ENCODE data around the gene F2. TPM values are rescaled to one million over a fixed set of nuclear protein-coding genes. Genes with fewer than 3 reads are reported as not detected.
A peak's percentile ranks its signal among the peaks of the same experiment; 100 is the strongest.

The F2 gene
- total and polyA plus RNA-seq, 7 donors, result 0.04 to 0.56 (median 0.21) TPM; not detected in 3

GRCh38 chr11:46676436-46677158 lies 42.4 kb upstream of the F2 start:
- Histone ChIP-seq H3K4me1 (peaks cover 17% of the 10 kb centered on the region), H3K9me3 (no peaks in the 10 kb centered on the region), H3K36me3 (ENCODE audit: insufficient read depth in 1 of 2, low read depth in 1 of 2) (peaks cover 0 to 77% of the 10 kb centered on the region in 2 donors), H3K27me3 (ENCODE audit: insufficient read depth in 3 of 3, low read length in 2 of 3) (no peaks in the 10 kb centered on the region), H3K4me3 (no peak overlapping the region), H3K27ac (peak overlapping the region; percentile 81)
- WGBS, 3 donors, result 69 to 74% (median 70%) methylated on average over 15 of the region's 15 CpGs
- DNase-seq (no peak), ATAC-seq (no peak)
- intact Hi-C loops (cut with DNase I), result no loop called here
- no peak for TF ChIP-seq CTCF (IDR thresholded peaks at IDR 0.05)

GRCh38 chr11:46677169-46677568 lies 41.8 kb upstream of the F2 start:
- no peak for ATAC-seq
- H3K4me1 ChIP-seq, result peaks cover 17% of the 10 kb centered on the region
- peaks cover 0 to 77% of the 10 kb centered on the region in 2 donors for H3K36me3 ChIP-seq (ENCODE audit: insufficient read depth in 1 of 2, low read depth in 1 of 2)
- H3K9me3 ChIP-seq, result no peaks in the 10 kb centered on the region
- DNase-seq, result no peak
- H3K27ac ChIP-seq, result peak overlapping the region; percentile 30
- WGBS, 3 donors, result 73 to 81% (median 81%) methylated on average over 8 of the region's 8 CpGs
- no peak for TF ChIP-seq CTCF (IDR thresholded peaks at IDR 0.05)
- no peak overlapping the region for H3K4me3 ChIP-seq
- H3K27me3 ChIP-seq (ENCODE audit: insufficient read depth in 3 of 3, low read length in 2 of 3), result no peaks in the 10 kb centered on the region
- intact Hi-C loops (cut with DNase I), result no loop called here

GRCh38 chr11:46677991-46678740 lies 40.8 kb upstream of the F2 start:
- TF ChIP-seq CTCF (IDR thresholded peaks at IDR 0.05), result no peak
- 80 to 89% (median 84%) methylated on average over 10 of the region's 10 CpGs for WGBS, 3 donors
- Histone ChIP-seq H3K4me1 (peaks cover 17% of the 10 kb centered on the region), H3K27me3 (ENCODE audit: insufficient read depth in 3 of 3, low read length in 2 of 3) (no peaks in the 10 kb centered on the region), H3K4me3 (no peak overlapping the region), H3K27ac (no peak overlapping the region), H3K36me3 (ENCODE audit: insufficient read depth in 1 of 2, low read depth in 1 of 2) (peaks cover 0 to 69% of the 10 kb centered on the region in 2 donors), H3K9me3 (no peaks in the 10 kb centered on the region)
- DNase-seq, result no peak
- ATAC-seq, result peak in 1 of 4 donors; percentile 5
- intact Hi-C loops (cut with DNase I), result no loop called here

GRCh38 chr11:46678741-46679130 lies 40.3 kb upstream of the F2 start:
- WGBS, 3 donors, result 88 to 93% (median 91%) methylated on average over 9 of the region's 9 CpGs
- DNase-seq (no peak), ATAC-seq (no peak)
- Histone ChIP-seq H3K4me3 (no peak overlapping the region), H3K36me3 (ENCODE audit: insufficient read depth in 1 of 2, low read depth in 1 of 2) (peaks cover 0 to 64% of the 10 kb centered on the region in 2 donors), H3K27me3 (ENCODE audit: insufficient read depth in 3 of 3, low read length in 2 of 3) (no peaks in the 10 kb centered on the region), H3K27ac (no peak overlapping the region), H3K4me1 (peaks cover 19% of the 10 kb centered on the region), H3K9me3 (no peaks in the 10 kb centered on the region)
- TF ChIP-seq CTCF (IDR thresholded peaks at IDR 0.05), result no peak
- intact Hi-C loops (cut with DNase I), result no loop called here
